Spinal cord (tissue), 10 donors: ENCODE measurements around the gene FANCD2OS. TPM values are rescaled to one million over a fixed set of nuclear protein-coding genes. Genes with fewer than 3 reads are reported as not detected.

Experiments
- DNase-seq, 6 donors: peaks; one replicate each; pipeline versions ENCODE4 v3.0.0 to v3.0.0-alpha.2; 2013 to 2015; ENCODE audit warnings: low spot score in 6 of 6, low read depth in 4 of 6
- H3K27ac ChIP-seq: one replicate; pipeline ENCODE4 v1.5.1; 2013; ENCODE audit warnings: low read depth, low read length, control low read depth
- H3K27me3 ChIP-seq: one replicate; pipeline ENCODE4 v1.6.1; 2013; ENCODE audit warnings: low read length; ENCODE audit not compliant: control insufficient read depth, insufficient read depth
- H3K36me3 ChIP-seq: one replicate; pipeline ENCODE4 v1.6.1; 2013; ENCODE audit warnings: low read length; ENCODE audit not compliant: control insufficient read depth, insufficient read depth
- H3K4me1 ChIP-seq: one replicate; pipeline ENCODE4 v1.6.1; 2013; ENCODE audit warnings: low read length; ENCODE audit not compliant: control insufficient read depth, insufficient read depth
- H3K4me3 ChIP-seq: one replicate; pipeline ENCODE4 v1.5.1; 2013; ENCODE audit warnings: low read depth, low read length, control low read depth
- H3K9me3 ChIP-seq: one replicate; pipeline ENCODE4 v1.6.1; 2013; ENCODE audit warnings: low read length; ENCODE audit not compliant: control insufficient read depth, insufficient read depth
- WGBS: methylation state at CpG from one replicate; pipeline ENCODE4 v1.1.5; 2013; ENCODE audit warnings: missing lambda C conversion rate; ENCODE audit not compliant: insufficient coverage; 5-methylcytosine and 5-hydroxymethylcytosine counted together
- long read RNA-seq, 4 donors: transcript quantifications; one replicate each; lab custom pipeline, GENCODE V29; 2026
- polyA plus RNA-seq, 2 donors: library from polyadenylated mRNA; unstranded; fragments of 120-200 nt; gene quantifications; one replicate each; pipeline ENCODE4 v1.2.1, GENCODE V29; 2013; ENCODE audit not compliant: insufficient read length in 2 of 2
- total RNA-seq, 2 donors: library from RNA; depleted of rRNA in 1 of 2; stranded (reverse); fragments of 120-200 nt in 1 of 2; fragments of >200 nt in 1 of 2; gene quantifications; one replicate each; pipeline versions ENCODE4 v1.2.3 to v1.2.4, GENCODE V29; 2013 to 2014
- donor health status: healthy.

FANCD2OS gene, protein sequence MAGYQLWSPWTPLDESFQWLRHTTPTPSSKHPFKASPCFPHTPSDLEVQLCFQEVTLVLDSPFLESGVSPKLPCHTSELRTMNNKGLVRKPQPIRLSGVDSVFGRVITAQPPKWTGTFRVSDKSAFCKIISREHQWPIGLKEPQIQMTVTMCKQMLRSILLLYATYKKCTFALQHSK
- total RNA-seq (not detected), polyA plus RNA-seq (not detected)
- long read RNA-seq, donor 1: 0 reads
- long read RNA-seq, donor 2, partial matches to known transcripts: 31 of 31 reads
- long read RNA-seq, donor 2, other reads (novel, unspliced or antisense): 0 of 31 reads
- long read RNA-seq, donor 3: 0 reads
- long read RNA-seq, donor 4, partial matches to known transcripts: 19 of 19 reads
- long read RNA-seq, donor 4, other reads (novel, unspliced or antisense): 0 of 19 reads

DNA sequence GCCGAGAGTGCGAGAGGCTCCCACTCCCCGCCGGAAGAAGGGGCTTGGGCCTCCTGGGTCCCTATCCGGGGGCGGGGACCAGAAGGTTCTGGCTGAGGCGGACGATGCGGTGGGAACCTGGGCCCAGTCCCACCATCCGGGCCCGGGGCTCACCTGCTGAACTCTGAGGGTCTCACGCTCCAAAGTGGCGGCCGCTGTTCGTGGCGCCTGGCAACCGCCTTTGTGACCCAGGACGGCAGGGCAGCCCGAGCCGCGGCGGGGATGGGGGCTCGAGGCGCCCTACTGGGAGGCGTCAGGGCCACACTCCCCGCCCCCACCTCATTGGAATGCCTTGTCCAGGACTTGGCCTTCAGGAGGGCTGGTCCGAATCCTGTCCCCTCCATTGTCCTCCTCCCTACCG lies at the start of gene FANCD2OS:
Gene FANCD2OS, minus strand, starts transcription at position 165 of the 400 bp plus-strand sequence. CDS start 3,481 bp downstream, outside the sequence.
- Histone ChIP-seq H3K27me3 (no peaks in the 10 kb centered on the region), H3K27ac (no peak within 1 kb of the TSS), H3K36me3 (no peaks in the 10 kb centered on the region), H3K4me1 (no peaks in the 10 kb centered on the region), H3K9me3 (no peaks in the 10 kb centered on the region), H3K4me3 (no peak within 1 kb of the TSS)
- 48% methylated on average over 27 of the region's 28 CpGs for WGBS
- DNase-seq: no peak

GRCh38 chr3:10157031-10157430 lies 49.0 kb upstream of the FANCD2OS start:
- H3K4me3 ChIP-seq: no peak overlapping the region
- H3K27ac ChIP-seq: no peak overlapping the region
- H3K27me3 ChIP-seq: no peaks in the 10 kb centered on the region
- no peaks in the 10 kb centered on the region for H3K9me3 ChIP-seq
- DNase-seq: peak in 1 of 6 donors; percentile 55
- WGBS: 80% methylated on average over 1 of the region's 4 CpGs
- no peaks in the 10 kb centered on the region for H3K4me1 ChIP-seq
- H3K36me3 ChIP-seq: peaks cover 12% of the 10 kb centered on the region

- 100% methylated on average over 3 of the region's 4 CpGs for WGBS
- no peak for DNase-seq
- no peaks in the 10 kb centered on the region for H3K4me1 ChIP-seq
- H3K9me3 ChIP-seq: no peaks in the 10 kb centered on the region
- H3K4me3 ChIP-seq: no peak overlapping the region
- H3K27ac ChIP-seq: no peak overlapping the region
- peaks cover 22% of the 10 kb centered on the region for H3K36me3 ChIP-seq
- H3K27me3 ChIP-seq: no peaks in the 10 kb centered on the region
Observed at GRCh38 chr3:10155658-10156057, 47.6 kb upstream of the FANCD2OS start.

- no peaks in the 10 kb centered on the region for H3K9me3 ChIP-seq
- H3K4me3 ChIP-seq: no peak overlapping the region
- 100% methylated on average over 1 of the region's 4 CpGs for WGBS
- H3K27ac ChIP-seq: no peak overlapping the region
- no peak for DNase-seq
- peaks cover 27% of the 10 kb centered on the region for H3K36me3 ChIP-seq
- H3K4me1 ChIP-seq: no peaks in the 10 kb centered on the region
- H3K27me3 ChIP-seq: no peaks in the 10 kb centered on the region
Observed at GRCh38 chr3:10155123-10155472, 47.0 kb upstream of the FANCD2OS start.

GRCh38 chr3:10154335-10155122 lies 46.5 kb upstream of the FANCD2OS start:
- no peaks in the 10 kb centered on the region for H3K27me3 ChIP-seq
- no peaks in the 10 kb centered on the region for H3K4me1 ChIP-seq
- DNase-seq: no peak
- no peaks in the 10 kb centered on the region for H3K9me3 ChIP-seq
- H3K4me3 ChIP-seq: no peak overlapping the region
- peaks cover 33% of the 10 kb centered on the region for H3K36me3 ChIP-seq
- 97% methylated on average over 3 of the region's 14 CpGs for WGBS
- H3K27ac ChIP-seq: no peak overlapping the region

GRCh38 chr3:10150987-10151386 lies 42.9 kb upstream of the FANCD2OS start:
- Histone ChIP-seq H3K9me3 (no peaks in the 10 kb centered on the region), H3K27me3 (no peaks in the 10 kb centered on the region), H3K27ac (no peak overlapping the region), H3K36me3 (peaks cover 53% of the 10 kb centered on the region), H3K4me3 (no peak overlapping the region), H3K4me1 (no peaks in the 10 kb centered on the region)
- 96% methylated on average over 5 of the region's 6 CpGs for WGBS
- DNase-seq: no peak

DNA sequence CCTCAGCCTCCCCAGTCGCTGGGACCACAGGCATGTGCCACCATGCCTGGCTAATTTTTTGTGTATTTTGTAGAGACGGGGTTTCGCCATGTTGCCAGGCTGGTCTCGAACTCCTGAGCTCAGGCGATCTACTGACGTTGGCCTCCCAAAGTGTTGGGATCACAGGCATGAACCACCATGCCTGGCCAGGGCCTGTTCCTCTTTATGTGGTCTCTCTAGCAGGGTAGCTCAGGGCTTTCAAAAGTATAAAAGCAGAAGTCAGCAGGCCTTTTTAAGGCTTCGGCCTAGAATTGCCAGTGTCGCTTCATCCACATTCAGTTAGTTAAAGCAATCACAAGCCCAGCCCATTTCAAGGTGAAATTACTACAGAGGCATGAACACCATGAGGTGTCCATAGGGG lies 41.2 kb upstream of the FANCD2OS start:
- 95% methylated on average over 7 of the region's 8 CpGs for WGBS
- H3K4me3 ChIP-seq: no peak overlapping the region
- H3K36me3 ChIP-seq: peaks cover 58% of the 10 kb centered on the region

GRCh38 chr3:10145685-10146084 lies 37.6 kb upstream of the FANCD2OS start:
- Histone ChIP-seq H3K36me3 (peaks cover 45% of the 10 kb centered on the region), H3K27me3 (no peaks in the 10 kb centered on the region), H3K27ac (no peak overlapping the region), H3K4me3 (no peak overlapping the region), H3K4me1 (peaks cover 21% of the 10 kb centered on the region), H3K9me3 (no peaks in the 10 kb centered on the region)
- no CpG with 5 or more reads among the region's 4 CpGs for WGBS
- DNase-seq: no peak

More for the DNA sequence above, 41.2 kb upstream of the FANCD2OS start:
- no peak overlapping the region for H3K27ac ChIP-seq
- DNase-seq: no peak
- H3K9me3 ChIP-seq: no peaks in the 10 kb centered on the region
- H3K27me3 ChIP-seq: no peaks in the 10 kb centered on the region
- H3K4me1 ChIP-seq: peaks cover 3% of the 10 kb centered on the region

- H3K36me3 ChIP-seq: peaks cover 20% of the 10 kb centered on the region
- DNase-seq: peak in 1 of 6 donors; percentile 4
- WGBS: 81% methylated on average over 25 of the region's 29 CpGs
- H3K9me3 ChIP-seq: no peaks in the 10 kb centered on the region
- H3K27ac ChIP-seq: no peak overlapping the region
- H3K4me1 ChIP-seq: peaks cover 21% of the 10 kb centered on the region
- peak overlapping the region; percentile 71 for H3K4me3 ChIP-seq
- no peaks in the 10 kb centered on the region for H3K27me3 ChIP-seq
Observed at GRCh38 chr3:10142707-10143560, 34.9 kb upstream of the FANCD2OS start.
